GM19043 (cell line): ENCODE results near the gene S100A12.
"Not testable (repeated sequence)": the region's sequence is repeated elsewhere in the genome, so short reads cannot be mapped to it uniquely, and the experiment has no call there.

Experiments used
- ATAC-seq: cut with Tn5 transposase; IDR thresholded peaks from one replicate; pipeline ENCODE4 v1.9.1; 2021; ENCODE audit warnings: low read depth; ENCODE audit not compliant: unreplicated experiment

The S100A12 gene

GRCh38 chr1:153375511-153375910 is at the start of gene S100A12:
Gene S100A12, minus strand, starts transcription at chr1:153375621. Its CDS starts 1,029 bp downstream, at chr1:153374592.
- ATAC-seq: no peak

- ATAC-seq: no peak
Observed at GRCh38 chr1:153422450-153423068, 47.1 kb upstream of the S100A12 start.

- no peak for ATAC-seq
Observed at GRCh38 chr1:153420306-153420705, 44.9 kb upstream of the S100A12 start.

GRCh38 chr1:153419436-153419793 is 44.0 kb upstream of the S100A12 start:
- ATAC-seq: not testable (repeated sequence)

GRCh38 chr1:153418758-153419435 is 43.5 kb upstream of the S100A12 start:
- ATAC-seq: not testable (repeated sequence)

GRCh38 chr1:153417136-153417888 is 41.9 kb upstream of the S100A12 start:
- ATAC-seq: no peak

- ATAC-seq: no peak
Observed at GRCh38 chr1:153415850-153416570, 40.6 kb upstream of the S100A12 start, which contains the start of gene S100A7A. Gene S100A7A, plus strand, starts transcription at chr1:153416520. Its CDS starts 1,563 bp downstream, at chr1:153418083.

GRCh38 chr1:153413961-153414360 is 38.5 kb upstream of the S100A12 start:
- ATAC-seq: not testable (repeated sequence)

GRCh38 chr1:153407274-153407673 is 31.9 kb upstream of the S100A12 start:
- ATAC-seq: not testable (repeated sequence)

- ATAC-seq: not testable (repeated sequence)
Observed at GRCh38 chr1:153405825-153406599, 30.6 kb upstream of the S100A12 start.

GRCh38 chr1:153404768-153405167 is 29.3 kb upstream of the S100A12 start:
- no peak for ATAC-seq

- no peak for ATAC-seq
Observed at GRCh38 chr1:153404086-153404635, 28.7 kb upstream of the S100A12 start.

- ATAC-seq: no peak
Observed at GRCh38 chr1:153403421-153404085, 28.1 kb upstream of the S100A12 start.

GRCh38 chr1:153402226-153402625 is 26.8 kb upstream of the S100A12 start:
- no peak for ATAC-seq

GRCh38 chr1:153401461-153401860 is 26.0 kb upstream of the S100A12 start:
- no peak for ATAC-seq

- ATAC-seq: no peak
Observed at GRCh38 chr1:153400244-153400643, 24.8 kb upstream of the S100A12 start.

- ATAC-seq: no peak
Observed at GRCh38 chr1:153399401-153400055, 24.1 kb upstream of the S100A12 start.

GRCh38 chr1:153397924-153398651 is 22.7 kb upstream of the S100A12 start:
- no peak for ATAC-seq
